Measurements from ENCODE around the gene VSIR. TPM values are rescaled to one million over a fixed set of nuclear protein-coding genes. Genes with fewer than 3 reads are reported as not detected.

The VSIR gene
- total and polyA plus RNA-seq, 9 of the 15 experiments (the other 6 are each of a cell fraction or from before 2014, with no cell fraction given): 0.14 to 20.5 (median 9.3) TPM

GRCh38 chr10:71797533-71798307 is 24.4 kb upstream of the VSIR start (continued):
- no peak for TF ChIP-seq SMARCA5 (IDR thresholded peaks at IDR 0.05)
- TF ChIP-seq TAF15 (IDR thresholded peaks at IDR 0.05; ENCODE audit: low read depth, low read length): no peak
- no peak for TF ChIP-seq ZZZ3 (IDR thresholded peaks at IDR 0.05)
- no peak for TF ChIP-seq STAG1 (CRISPR knock-in tag; IDR thresholded peaks at IDR 0.05; ENCODE audit: borderline replicate concordance)
- no peak for TF ChIP-seq PRPF4 (IDR thresholded peaks at IDR 0.05; ENCODE audit: insufficient read depth, low read depth, low read length, poor library complexity, severe bottlenecking)
- TF ChIP-seq CBFB (CRISPR knock-in tag; IDR thresholded peaks at IDR 0.05): no peak
- TF ChIP-seq CC2D1A (IDR thresholded peaks at IDR 0.05): peak; percentile 67; the same call in 1 of the 2 replicates
- TF ChIP-seq E4F1 (CRISPR knock-in tag; IDR thresholded peaks at IDR 0.05; ENCODE audit: borderline replicate concordance): no peak
- TF ChIP-seq ILK (tag; IDR thresholded peaks at IDR 0.05; ENCODE audit: borderline replicate concordance, low read depth): no peak
- peak; percentile 70 for TF ChIP-seq MEIS2 (IDR thresholded peaks at IDR 0.05; ENCODE audit: partially characterized antibody)
- no peak for TF ChIP-seq CSDE1 (IDR thresholded peaks at IDR 0.05)
- no peak for TF ChIP-seq ELK1 (CRISPR knock-in tag; IDR thresholded peaks at IDR 0.05)
- TF ChIP-seq SMARCA4 (IDR thresholded peaks at IDR 0.05): peak; percentile 89
- TF ChIP-seq TRIM24 (IDR thresholded peaks at IDR 0.05): peak; percentile 96
- TF ChIP-seq BRD9 (IDR thresholded peaks at IDR 0.05; ENCODE audit: low read depth, partially characterized antibody): no peak
- TF ChIP-seq XRCC4 (IDR thresholded peaks at IDR 0.05; ENCODE audit: extremely low read depth, insufficient read depth, insufficient read length): no peak
- TF ChIP-seq ZNF197 (CRISPR knock-in tag; IDR thresholded peaks at IDR 0.05; ENCODE audit: low read depth): 0 out of 2 replicates have a peak, but pooled peaks have one; percentile 78
- TF ChIP-seq KDM1A (IDR thresholded peaks at IDR 0.05): peak; percentile 63 to 68
- no peak for TF ChIP-seq ZBTB8A (IDR thresholded peaks at IDR 0.05; ENCODE audit: partially characterized antibody)
- TF ChIP-seq FOXP1 (CRISPR knock-in tag; IDR thresholded peaks at IDR 0.05): no peak
- no peak for TF ChIP-seq ZNF76 (CRISPR knock-in tag; IDR thresholded peaks at IDR 0.05; ENCODE audit: borderline replicate concordance)
- no peak for TF ChIP-seq DDX20 (tag; IDR thresholded peaks at IDR 0.05; ENCODE audit: low read depth)
- peak; percentile 83; the same call in 1 of the 2 replicates for TF ChIP-seq ETS1 (conservative IDR thresholded peaks at IDR 0.05; ENCODE audit: control insufficient read depth, low read depth, low read length)
- TF ChIP-seq SNAPC5 (CRISPR knock-in tag; IDR thresholded peaks at IDR 0.05): no peak
